Dedifferentiated amniotic fluid mesenchymal stem cell (primary cell): ENCODE measurements around the gene DOHH.
"Not testable (repeated sequence)": the region's sequence is repeated elsewhere in the genome, so short reads cannot be mapped to it uniquely, and the experiment has no call there.

Source experiments
- DNase-seq: peaks from one replicate; pipeline ENCODE4 v3.0.0-alpha.2; 2016; ENCODE audit errors: extremely low spot score

Gene DOHH

GRCh38 chr19:3534375-3535234 lies 34.1 kb upstream of the DOHH start:
- DNase-seq = no peak

GRCh38 chr19:3533563-3534216 lies 33.2 kb upstream of the DOHH start:
- no peak for DNase-seq

- no peak for DNase-seq
Measured at GRCh38 chr19:3533033-3533432, 32.6 kb upstream of the DOHH start.

GRCh38 chr19:3532154-3532786 lies 31.8 kb upstream of the DOHH start:
- DNase-seq = no peak

GRCh38 chr19:3531716-3532115 lies 31.2 kb upstream of the DOHH start:
- no peak for DNase-seq

GRCh38 chr19:3530389-3530788 lies 29.9 kb upstream of the DOHH start:
- DNase-seq = no peak

- DNase-seq = not testable (repeated sequence)
Measured at GRCh38 chr19:3529299-3529698, 28.8 kb upstream of the DOHH start.

- no peak for DNase-seq
Measured at GRCh38 chr19:3528539-3529211, 28.2 kb upstream of the DOHH start.

- DNase-seq = no peak
Measured at GRCh38 chr19:3528080-3528479, 27.6 kb upstream of the DOHH start.

GRCh38 chr19:3527238-3527910 lies 26.9 kb upstream of the DOHH start:
- DNase-seq = no peak

- no peak for DNase-seq
Measured at GRCh38 chr19:3526507-3527237, 26.2 kb upstream of the DOHH start.

- DNase-seq = no peak
Measured at GRCh38 chr19:3524904-3525451, 24.5 kb upstream of the DOHH start.

GRCh38 chr19:3524078-3524842 lies 23.8 kb upstream of the DOHH start:
- no peak for DNase-seq

GRCh38 chr19:3523361-3524077 lies 23.0 kb upstream of the DOHH start:
- DNase-seq = no peak

- no peak for DNase-seq
Measured at GRCh38 chr19:3522421-3523360, 22.2 kb upstream of the DOHH start.

- no peak for DNase-seq
Measured at GRCh38 chr19:3521104-3521445, 20.6 kb upstream of the DOHH start.

- DNase-seq = no peak
Measured at GRCh38 chr19:3520166-3521103, 20.0 kb upstream of the DOHH start.
